Endothelial cell (in vitro differentiated cells): Measurements from ENCODE around the gene ARID1A. TPM values are rescaled to one million over a fixed set of nuclear protein-coding genes. Genes with fewer than 3 reads are reported as not detected.

Experiments
- total RNA-seq: library from RNA; stranded (reverse); fragmentation: NEBNext Ultra II Directional; extraction: Animal tissue kit (Norgen Biotek cat#: 25700); gene quantifications from one replicate; pipeline ENCODE4 v1.2.1, GENCODE V29; 2021; ENCODE audit not compliant: unreplicated experiment

The ARID1A gene
- total RNA-seq, 1 donor from 2014 or later, result 115 TPM

Other genes starting within 250 kb of the ARID1A start
- 171 TPM for gene HMGN2, start 223.6 kb upstream of the ARID1A start, total RNA-seq
- gene RPS6KA1, start 166.3 kb upstream of the ARID1A start, total RNA-seq, result 25.3 TPM
- gene PIGV, start 91.9 kb downstream of the ARID1A start, total RNA-seq, result 7.6 TPM
- 32.4 TPM for gene ZDHHC18, start 130.7 kb downstream of the ARID1A start, total RNA-seq
- gene SFN, start 167.1 kb downstream of the ARID1A start, total RNA-seq, result 0.54 TPM
- gene GPN2, start 194.3 kb downstream of the ARID1A start, total RNA-seq, result 31.4 TPM
- gene GPATCH3, start 204.5 kb downstream of the ARID1A start, total RNA-seq, result 23.4 TPM
- gene NR0B2, start 218.0 kb downstream of the ARID1A start, total RNA-seq, result not detected
- 60.8 TPM for gene NUDC, start 225.7 kb downstream of the ARID1A start, total RNA-seq